ENCODE results near the gene PPP1R9B.

PPP1R9B gene

GRCh38 chr17:50094243-50094752, 56.2 kb downstream of the PPP1R9B start:
- DNase-seq (ENCODE audit: low read depth in 1 of 2, low spot score in 1 of 2) = peak; percentile 81 to 88

- no peak for DNase-seq (ENCODE audit: low read depth in 1 of 2, low spot score in 1 of 2)
Observed at GRCh38 chr17:50093807-50094206, 56.7 kb downstream of the PPP1R9B start.

DNA sequence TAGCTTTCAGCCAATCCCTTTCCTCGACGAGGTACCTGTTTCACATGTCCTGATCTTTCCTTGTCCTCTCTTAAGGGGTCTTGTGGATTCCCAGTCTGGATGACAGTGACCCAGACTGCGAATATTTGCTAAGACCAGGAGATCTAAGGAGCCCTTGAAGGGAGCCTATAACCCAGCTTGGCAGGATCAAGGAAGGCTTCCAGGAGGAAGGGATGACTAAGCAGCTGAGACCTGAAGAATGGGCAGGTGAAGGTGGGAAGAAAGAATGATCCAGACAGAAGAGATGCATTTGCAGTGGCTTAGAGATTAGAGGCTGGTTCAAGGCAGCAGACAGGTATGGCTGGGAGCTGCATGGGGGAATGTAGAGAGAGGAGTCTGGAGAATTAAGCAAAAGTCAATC, 57.2 kb downstream of the PPP1R9B start:
- DNase-seq (ENCODE audit: low read depth in 1 of 2, low spot score in 1 of 2) = no peak

DNA sequence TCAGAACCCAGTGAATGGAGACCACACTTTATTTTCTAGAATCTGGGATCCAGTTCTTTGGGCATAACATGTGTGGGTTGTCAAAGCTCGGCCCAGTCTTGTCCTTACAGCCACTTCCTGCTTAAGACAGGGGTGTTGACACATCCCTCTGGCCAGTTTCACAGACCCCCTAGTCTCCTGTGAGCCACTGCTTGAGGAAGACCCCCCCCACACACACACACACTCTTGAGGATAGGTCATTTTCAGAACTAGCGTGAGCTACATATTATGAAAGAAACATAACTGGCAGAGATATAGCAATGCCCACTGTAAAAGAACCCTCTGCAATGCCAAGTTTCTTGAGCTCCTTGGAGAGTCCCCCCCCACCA, 58.6 kb downstream of the PPP1R9B start:
- no peak for DNase-seq (ENCODE audit: low read depth in 1 of 2, low spot score in 1 of 2)

DNA sequence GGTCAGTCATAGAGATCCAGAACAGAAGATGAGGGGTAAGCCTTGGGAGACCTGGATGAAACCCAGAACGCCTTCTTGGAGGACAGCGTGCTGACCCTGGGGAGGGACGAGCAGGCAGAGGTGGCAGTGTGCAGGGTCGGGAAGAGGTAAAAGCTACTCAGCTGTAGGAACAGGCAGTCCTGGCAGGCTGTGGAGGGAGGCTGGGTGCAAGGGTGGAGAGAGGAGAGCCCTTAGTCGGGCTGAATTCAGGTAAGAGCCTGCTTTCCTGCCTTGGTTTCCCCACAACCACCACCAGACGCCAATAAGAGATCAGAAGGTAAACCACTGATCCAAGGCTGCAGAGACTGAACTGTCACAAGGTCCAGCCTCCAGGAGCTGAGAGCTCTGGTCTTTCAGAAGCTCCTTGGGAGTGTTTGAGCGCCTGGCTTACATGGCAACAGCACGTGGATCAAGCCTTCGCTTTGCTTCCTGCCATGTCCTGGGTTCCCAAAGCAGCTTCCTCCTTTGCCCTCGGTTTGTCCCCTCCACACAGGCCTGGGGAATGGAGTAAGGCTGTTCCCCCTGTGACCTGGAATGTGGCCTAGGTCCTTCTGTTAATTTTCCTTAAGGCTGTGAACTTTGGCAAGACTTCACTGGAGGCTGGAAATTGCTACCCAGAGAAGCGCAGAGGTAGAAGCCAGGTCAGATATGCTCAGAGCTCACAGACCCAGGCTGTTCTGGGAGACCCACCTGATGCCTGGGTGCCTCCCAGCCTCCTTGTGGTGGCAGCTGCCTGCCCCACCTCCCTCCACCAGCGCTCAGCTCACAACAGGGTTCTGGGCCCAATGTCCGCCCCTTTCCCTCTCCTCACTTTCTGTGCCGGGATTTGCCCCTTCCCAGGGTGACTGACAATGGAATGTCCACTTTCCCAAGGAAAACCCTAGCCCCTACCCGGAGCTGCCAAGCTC, 59.2 kb downstream of the PPP1R9B start:
- DNase-seq (ENCODE audit: low read depth in 1 of 2, low spot score in 1 of 2) = no peak

DNA sequence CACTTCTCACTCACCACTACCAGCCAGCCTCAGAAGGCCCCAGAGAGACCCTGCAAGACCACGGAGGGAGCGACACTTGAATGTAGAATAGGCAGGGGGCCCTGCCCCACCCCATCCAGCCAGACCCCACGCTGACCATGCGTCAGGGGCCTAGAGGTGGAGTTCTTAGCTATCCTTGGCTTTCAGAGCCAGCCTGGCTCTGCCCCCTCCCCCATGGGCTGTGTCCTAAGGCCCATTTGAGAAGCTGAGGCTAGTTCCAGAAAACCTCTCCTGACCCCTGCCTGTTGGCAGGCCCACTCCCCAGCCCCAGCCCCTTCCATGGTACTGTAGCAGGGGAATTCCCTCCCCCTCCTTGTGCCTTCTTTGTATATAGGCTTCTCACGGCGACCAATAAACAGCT, 60.4 kb downstream of the PPP1R9B start:
- no peak for DNase-seq (ENCODE audit: low read depth in 1 of 2, low spot score in 1 of 2)

- no peak for DNase-seq (ENCODE audit: low read depth in 1 of 2, low spot score in 1 of 2)
Observed at GRCh38 chr17:50088952-50089825, 61.3 kb downstream of the PPP1R9B start.

DNA sequence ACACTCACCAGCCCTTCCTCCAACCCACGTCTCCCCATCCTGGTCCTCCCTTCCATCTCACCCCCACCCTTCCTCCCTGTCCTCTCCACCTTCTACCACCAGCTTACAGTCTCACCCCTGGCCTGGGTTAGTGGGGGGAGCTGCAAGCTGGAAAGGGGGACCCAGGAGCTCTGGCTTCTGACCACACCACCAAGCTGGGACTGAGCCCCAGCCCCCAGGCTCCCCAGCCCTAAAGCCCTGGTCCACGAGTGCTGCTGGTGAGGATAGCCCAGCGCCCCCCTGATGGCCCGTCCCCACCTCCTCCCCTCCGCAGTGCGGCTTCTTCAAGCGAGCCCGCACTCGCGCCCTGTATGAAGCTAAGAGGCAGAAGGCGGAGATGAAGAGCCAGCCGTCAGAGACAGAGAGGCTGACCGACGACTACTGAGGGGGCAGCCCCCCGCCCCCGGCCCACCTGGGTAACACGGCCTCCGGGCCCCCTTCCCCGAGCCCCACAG, 62.5 kb downstream of the PPP1R9B start:
- no peak for DNase-seq (ENCODE audit: low read depth in 1 of 2, low spot score in 1 of 2)

- peak; percentile 49 to 62 for DNase-seq (ENCODE audit: low read depth in 1 of 2, low spot score in 1 of 2)
Observed at GRCh38 chr17:50087246-50087911, 63.1 kb downstream of the PPP1R9B start.

Data from stimulated activated CD4-positive, alpha-beta T cell treated with anti-CD3 and anti-CD28 coated beads, Interleukin-15, amount 100 ng/mL, for 1 hour (primary cell).